HG03378 (cell line): ENCODE measurements around the gene CA9.

Experiments
- ATAC-seq: cut with Tn5 transposase; IDR thresholded peaks from one replicate; pipeline ENCODE4 v1.9.1; 2021; ENCODE audit warnings: mild to moderate bottlenecking, moderate library complexity; ENCODE audit not compliant: unreplicated experiment

CA9 gene

DNA sequence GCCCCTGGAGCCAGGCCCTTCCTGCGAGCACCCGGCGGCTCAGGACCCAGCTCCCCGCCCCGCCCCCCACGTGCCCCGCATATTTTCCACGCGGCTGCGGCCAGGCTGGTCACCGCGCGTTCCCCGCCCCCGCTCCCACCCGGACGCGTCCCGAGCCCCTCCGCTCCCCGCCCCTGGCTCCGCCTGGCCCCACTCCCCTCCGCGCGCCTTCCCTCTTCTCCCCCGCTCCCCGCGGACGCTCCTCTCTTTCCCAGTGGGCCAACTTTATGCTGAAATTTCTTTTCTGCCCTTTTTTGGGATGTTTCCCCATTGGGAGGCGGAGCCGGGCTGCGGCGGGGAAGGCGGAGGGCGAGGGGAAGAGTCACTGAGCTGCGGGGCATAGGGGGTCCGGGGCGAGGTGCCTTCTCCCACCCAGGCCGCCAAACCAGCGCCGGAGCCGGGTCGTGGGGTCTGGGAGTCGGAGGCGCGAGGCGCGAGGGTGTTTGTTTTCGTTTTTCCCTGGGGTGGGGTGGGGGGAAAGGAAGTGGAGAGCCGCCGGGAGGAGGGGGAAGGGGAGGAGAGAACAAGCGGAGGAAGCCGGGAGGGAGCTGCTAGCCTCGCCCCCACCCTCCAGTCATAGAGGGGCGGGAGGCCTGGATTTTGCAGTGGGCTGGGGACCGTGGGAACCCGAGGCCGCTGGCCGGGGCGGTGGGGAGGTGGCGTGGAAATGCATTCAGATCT, 17.0 kb downstream of the CA9 start:
- ATAC-seq = no peak

DNA sequence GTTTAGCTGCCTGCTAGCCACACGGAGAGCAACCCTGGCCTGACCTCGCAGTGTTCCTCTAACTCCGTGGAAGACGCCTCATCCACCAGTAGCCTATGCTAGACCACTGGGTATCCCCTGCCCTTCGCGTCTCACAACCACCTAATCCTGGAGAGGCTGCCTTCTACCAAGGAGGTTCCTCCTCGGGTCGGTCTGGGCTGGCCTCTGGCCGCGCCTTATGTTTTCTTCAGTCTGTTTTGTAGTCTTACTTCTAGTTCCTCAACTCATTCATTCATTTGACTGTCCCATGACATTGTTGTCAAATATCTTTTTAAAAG, 17.6 kb downstream of the CA9 start:
- no peak for ATAC-seq

DNA sequence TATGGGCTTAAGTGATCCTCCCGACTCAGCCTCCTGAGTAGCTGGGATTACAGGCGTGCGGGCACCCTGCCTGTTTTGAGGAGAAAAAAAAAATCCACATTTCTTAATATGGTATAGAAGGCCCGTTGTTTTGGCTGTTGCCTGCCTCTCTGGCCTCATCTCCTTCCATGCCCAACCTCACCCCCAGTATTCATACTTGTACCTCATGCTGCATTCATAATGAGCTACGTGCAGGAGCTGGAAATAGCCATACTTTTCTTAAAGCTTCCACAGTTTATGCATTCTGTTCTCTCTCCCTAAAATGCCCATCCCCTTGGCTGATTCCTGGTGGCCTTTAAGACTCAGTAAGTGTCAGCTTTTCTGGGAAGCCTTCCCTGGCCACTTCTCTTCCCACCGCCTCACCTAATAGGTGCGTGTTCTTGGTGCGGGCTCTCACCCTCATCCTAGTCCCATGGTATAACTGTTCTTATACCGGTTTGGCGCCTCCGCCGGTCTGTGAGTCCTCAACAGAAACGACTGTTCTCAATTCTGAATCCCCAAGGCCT, 18.1 kb downstream of the CA9 start:
- ATAC-seq = no peak

DNA sequence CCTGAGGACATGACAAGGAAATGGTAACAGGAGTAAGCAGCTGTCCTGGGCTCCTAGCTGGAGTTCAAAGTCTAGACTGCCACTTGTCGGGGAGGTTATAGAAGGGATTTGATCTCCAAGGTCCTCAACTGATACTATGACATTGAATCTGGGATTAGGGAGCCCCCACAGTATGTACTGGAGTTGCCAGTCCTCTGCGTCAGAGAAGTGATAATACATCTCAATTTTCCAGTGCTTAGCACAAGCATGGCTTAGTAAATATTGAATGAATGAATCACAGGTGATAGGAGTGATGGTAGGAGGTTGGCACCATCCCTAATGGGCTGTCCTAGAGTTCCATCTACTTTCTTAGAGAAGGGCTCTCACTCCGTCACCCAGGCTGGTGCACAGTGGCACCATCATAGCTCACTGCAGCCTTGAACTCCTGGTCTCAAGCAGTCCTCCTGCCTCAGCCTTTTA, 22.2 kb downstream of the CA9 start:
- no peak for ATAC-seq

DNA sequence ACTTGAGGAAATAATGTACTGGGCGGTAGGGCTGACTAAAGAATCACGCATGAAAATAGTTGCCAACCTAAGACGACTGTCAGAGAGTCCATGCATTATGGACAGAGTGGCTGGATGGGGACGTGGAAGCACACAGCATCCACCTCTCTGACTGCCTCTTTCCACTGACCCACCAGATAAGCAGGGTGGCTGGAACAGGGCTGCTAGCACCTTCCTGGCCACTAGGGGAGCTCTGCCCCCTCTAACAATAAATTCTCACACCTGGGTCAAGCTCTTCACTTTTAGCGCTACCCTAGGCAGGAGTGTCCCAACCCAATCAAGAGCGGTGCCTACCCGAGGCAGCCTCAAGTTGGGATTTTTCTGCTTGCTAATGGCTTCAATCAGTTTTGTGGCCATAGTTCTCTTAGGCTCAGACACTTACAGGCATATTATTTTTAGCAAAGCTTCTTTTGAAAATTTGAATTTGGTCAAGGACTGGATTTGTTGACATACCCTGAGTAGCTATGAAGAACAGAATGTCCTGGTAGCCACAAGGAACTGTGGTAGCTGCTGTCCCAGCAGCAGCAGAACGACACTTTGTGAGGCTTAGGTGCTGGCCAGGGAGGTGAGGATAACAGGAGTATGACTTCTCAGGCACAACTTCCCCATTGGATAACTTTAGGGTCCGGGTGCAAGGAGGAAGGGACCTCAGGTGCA, 22.9 kb downstream of the CA9 start:
- ATAC-seq = peak; percentile 60

DNA sequence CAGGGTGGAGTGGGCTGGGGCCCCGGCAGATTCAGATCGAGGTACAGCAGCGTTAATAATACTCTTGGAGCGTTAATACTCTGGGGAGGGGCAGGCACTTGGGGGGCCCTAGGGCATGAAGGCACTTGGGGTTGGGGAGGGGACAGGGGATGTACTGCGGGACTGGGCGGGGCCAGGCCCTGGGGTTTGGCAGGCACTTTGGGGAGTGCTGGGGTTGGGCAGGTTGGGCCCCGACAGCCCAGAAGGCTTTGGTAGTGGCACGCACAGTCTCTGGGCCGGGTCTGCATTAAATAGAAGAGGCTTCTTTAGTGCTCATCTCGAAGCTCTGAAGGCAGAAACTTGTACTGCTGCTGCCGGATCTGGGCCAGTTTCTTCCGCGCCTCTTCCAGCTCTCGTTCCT, 23.8 kb downstream of the CA9 start:
- ATAC-seq = no peak

DNA sequence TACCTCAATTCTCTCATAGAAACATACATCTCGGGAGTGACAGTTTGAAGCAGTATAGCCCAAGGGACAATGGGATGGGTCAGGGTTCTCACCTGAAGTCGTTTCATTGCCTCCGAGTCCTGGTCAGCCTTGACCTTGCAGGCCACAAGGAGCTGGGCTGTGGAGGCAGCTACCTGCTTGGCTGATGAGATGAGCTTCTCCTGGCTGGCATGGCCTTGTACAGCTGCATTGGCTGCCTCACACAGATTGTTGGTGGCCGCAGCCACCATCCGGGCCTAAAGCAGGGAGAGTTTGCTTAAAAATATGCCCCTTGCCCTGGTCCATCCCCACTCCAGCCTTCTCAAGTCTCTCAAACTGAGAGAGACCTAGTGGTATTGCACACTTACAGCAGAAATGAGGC, 24.5 kb downstream of the CA9 start:
- no peak for ATAC-seq

DNA sequence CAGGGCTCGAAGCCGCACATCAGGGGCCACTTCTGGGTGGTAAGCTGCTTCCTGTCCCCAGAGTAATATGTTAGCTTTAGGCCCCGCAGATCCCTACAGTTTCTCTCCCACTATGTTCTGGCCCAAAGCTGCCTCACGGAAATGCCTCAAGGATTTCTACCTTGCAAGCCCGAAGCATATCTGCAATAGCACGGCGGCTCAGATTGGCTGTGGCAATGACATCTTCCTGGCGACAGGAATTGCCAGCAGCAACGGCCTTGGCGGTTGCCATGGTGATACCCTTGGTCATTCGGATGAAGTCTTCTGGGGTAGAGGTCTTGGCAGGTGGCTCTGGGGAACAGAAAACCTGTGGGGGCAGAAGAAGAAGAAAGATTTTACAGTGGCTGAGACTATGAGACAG, 26.3 kb downstream of the CA9 start:
- ATAC-seq = no peak

DNA sequence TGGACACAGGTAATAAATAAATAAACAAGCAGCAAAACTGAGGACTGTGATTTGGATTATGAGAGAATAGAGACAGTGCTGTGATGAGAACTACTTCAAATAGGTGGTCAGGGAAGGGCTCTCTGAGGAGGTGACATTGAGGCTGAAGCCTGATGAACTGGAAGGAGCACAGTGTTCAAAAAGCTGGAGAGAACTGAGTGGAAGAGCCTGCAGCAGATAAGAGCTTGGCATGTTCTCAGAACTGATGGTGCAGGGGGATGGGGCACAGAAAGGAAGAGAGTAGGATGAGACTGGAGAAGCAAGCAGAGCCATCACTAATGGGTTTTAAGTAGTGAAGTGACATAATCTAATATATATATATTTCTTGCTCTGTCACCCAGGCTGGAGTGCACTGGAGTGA, 27.2 kb downstream of the CA9 start:
- ATAC-seq = no peak

DNA sequence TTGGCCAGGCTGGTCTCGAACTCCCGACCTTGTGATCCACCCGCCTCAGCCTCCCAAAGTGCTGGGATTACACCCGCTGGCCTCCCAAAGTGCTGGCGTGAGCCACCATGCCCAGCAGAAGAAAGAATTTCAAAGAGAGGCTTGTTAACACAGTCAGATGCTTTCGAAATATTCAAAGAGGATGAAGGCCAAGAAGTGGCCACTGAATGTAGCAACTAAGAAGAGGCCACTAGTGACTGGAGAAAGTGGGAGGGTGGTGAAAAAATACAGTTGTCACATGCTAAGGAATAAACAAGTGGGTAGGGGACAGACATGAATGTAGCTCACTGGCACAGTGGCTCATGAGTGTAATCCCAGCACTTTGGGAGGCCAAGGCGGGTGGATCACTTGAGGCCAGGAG, 29.0 kb downstream of the CA9 start:
- no peak for ATAC-seq

DNA sequence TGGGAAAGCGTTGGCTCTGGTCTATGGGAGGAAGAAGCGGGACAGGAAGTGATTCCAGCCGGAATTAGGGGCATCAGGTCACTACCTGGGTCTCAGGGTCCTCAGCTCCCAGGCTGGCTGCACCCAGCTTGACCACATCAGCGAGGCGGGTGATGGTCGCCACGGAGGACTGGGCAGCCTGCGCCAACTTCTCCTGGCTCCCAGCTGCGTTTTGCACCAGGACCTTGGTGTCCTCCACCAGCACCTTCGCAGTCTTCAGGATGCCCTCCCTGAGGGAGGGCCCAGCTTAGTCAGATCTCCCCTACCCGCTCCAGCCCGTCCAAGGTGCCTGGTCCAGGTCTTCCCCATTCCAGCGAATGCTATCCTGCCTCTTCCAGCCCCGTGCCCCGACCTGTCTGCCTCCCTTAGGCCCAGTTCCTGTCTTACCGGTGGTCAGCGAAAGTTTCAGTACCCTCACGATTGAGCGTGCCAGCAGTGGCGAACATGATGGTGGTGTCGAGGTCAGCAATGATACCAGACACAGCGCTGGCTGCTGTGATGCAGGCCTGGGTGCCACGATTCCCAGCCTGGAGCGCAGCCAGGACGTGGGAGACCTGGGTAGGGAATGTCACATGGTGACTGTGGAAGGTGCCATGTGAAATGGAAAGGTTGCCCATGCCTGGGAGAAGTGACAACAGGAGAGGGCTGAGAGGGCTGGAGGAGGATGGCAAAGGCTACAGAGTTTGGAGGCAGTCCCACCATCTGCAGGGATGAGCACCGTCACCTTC, 30.4 kb downstream of the CA9 start:
- ATAC-seq = no peak

DNA sequence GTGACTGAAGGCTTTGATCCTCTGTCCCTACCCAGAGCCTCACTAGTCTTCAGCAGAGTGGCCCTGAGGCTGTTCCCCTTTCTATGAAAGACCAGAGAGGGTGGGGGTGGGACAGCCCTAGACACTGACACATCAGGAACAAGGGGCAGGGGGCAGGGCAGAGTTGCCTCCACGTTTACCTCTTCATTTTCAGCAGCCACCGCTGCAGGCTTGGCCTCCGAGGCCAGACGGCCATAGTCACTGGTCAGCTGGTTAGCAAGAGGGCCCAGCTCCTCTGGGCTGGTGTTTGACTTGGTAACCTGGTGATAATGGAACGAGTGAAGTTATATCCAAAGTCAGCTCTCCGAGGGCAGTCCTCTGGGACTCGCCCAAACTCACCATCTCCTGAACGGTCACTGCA, 31.6 kb downstream of the CA9 start:
- no peak for ATAC-seq

DNA sequence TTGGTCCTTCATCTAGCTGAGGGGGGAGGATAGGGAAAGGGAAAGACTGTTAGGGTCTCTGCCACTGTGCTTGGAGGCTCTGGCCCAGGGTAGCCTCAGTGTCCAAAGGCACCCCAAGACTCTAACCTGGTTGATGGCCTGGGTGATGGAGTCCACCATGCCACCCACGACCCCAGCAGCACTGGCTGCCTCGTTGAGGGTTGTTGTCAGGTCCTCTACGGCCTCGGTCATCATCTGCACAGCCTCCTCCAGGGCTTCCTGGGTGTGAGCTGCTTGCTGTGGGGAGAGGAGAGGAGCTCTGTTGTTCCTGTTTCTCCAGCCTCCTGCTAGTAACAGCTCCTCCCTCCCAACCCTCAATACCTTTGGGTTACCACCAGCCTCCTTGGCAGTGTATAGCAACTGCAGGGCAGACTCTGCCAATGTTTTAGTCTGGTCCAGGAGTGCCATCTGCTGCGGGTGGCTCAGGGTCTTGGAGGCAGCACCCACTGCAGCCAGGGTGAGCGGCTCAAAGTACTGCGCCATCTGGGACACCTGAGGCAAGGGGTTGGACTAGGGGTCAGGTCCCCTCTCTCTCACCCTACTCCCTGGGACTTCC, 32.2 kb downstream of the CA9 start:
- no peak for ATAC-seq

DNA sequence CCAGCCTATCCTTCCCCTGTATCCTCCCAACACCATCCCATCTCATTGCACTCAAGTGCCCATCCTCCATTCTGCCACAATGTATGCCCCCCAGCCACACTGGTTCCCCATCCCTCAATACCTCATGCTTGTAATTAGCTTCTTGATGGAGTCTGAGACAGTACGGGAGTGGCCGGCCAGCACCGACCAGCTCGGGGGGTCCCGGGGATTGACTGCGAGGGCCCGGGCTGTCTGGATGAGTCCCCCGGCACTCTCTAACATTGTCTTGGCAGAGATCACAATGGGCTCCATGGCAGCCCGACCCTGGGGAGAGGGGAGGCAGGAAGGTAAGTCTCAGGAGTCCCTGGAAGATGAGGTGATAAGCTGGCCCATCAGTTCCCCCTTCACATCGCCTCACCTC, 33.2 kb downstream of the CA9 start:
- ATAC-seq = no peak

DNA sequence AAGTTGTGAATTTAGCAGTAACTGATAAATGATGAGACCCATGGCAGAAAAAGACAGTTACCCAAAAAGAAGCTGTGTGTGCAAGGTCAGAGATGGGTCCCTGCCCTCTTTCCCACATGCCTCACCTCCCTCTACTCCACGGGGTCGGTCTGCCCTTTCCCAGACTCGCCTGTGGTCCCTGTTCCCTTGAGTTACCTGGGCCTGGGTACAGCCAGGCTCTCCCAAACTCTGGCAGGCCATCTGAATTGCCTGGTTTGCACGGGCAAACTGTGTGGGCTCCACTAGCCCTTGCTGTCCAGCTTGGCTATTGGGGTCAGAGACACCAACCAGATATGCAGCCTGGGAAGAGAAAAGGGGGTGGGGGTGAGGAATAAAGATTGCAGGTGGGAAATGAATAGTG, 34.4 kb downstream of the CA9 start:
- no peak for ATAC-seq

DNA sequence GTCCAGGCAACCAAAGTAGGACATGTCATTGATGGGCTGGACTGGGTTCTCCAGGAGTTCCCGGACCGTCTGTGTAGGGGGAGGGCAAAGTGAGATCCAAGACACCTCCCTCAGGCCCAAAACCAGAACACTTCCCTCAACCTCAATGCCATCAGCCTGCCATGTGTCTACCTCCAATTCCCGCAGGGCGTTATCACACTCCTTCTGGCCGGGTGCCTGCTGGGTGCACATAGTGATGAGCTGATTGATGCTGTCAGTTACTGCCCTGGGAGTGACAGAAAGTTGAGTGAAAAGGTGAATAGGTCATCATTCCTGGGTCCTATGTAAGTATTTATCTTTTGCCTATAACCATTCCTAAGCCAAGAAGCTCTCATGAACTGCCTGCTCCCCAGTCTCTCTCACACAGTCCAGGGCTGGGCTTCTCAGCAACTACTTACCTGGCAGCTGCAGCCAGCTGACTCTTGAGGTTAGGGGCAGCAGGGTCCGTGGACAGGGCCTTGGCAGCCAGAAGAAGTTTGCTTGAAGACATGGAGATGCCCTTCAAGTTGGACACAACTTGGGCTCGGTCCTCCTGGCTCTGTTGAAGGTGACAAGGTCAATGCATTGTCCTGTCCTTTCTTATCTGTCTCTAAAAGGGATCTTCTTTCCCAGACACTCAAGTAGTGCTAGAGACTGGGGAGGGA, 37.2 kb downstream of the CA9 start:
- ATAC-seq = no peak

DNA sequence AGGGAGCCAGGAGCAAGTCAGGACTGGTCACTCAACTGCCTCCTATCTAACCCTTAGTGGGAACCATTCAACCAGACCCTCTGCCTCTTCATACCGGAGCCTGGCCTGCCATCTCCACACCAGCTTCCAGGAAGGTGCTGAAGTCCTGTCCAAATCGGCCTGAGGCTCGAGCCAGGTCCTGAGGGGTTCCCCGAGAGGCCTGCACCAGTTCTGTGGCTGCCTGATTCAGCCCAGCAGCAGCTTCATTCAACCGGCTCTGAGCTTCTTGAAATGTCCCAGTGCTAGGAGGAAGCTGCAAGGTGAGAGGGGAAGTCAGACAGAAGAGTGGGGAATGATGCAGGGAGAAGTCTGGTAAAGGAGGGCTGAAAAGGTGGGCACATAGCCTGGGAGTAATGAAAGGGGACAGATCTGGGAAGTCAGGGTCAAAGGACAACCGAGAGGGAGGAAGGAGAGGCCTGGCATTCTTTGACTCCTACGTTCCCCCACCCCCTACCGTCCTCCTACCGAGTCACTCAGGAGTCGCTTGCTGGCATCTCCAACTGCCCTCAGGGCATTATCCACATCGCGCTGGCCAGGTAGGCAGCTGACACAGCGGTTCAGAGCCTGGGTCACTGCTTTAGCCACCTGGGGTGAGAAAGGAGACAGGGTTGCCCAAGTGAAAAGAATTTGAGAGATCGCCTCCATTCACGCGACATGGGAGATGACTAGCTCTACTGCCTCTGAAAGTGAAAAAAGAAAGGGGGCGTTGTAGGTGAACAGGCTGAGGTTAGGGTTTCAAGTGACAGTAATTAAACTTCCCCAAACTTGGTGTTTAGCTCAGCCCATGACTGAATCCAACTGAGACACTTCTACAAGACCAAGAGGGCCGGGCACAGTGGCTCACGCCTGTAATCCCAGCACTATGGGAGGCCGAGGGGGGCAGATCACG, 38.0 kb downstream of the CA9 start:
- no peak for ATAC-seq

DNA sequence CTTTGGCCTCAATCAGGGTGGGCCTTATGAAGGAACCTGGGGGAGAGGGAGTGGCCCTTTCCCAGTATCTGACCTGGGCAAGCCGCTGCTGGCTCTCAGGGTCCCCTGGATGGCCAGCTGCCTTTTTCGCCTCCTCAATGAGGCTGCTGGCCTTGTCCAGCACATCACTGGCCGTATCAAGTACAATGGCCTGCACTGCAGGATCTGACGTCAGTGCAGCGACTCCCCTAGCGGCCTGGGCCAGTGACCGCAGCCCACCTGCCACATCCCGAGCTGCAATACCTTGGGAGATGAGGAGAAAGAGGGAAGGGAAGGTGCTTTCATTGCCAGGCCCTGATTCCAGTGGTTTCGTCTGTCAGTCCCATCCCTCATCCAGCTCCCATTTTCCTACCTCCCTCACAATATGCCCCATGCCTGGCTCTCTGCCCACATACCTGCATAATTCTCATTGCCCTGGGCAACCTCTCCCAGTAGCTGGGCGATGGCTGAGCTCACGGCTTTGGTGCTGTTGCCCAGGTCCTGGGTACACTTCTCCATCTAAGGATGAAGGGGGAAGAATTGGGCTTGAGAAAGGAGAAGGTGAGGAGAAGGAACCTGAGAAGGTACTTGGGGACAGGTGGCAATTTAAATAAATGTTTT, 39.2 kb downstream of the CA9 start:
- no peak for ATAC-seq

DNA sequence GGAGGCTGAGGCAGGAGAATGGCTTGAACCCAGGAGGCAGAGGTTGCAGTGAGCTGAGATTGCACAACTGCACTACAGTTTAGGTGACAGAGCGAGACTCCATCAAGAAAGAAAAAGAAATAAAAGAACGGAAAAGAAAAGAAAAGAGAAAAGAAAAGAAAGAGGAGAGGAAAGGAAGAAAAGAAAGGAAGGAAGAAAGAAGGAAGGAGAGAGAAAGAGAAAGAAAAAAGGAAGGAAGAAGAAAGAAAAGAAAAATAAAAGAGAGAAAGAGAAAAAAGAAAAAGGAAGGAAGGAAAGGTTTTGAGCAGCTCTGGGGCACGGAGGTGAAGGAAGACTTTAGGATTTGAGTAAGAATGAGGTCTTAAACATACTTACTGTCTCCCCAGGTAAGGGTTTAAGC, 39.9 kb downstream of the CA9 start:
- ATAC-seq = no peak
